Esophagus squamous epithelium (tissue), 4 donors: ENCODE measurements around the gene SLC12A7.

Source experiments
- POLR2A ChIP-seq, 4 donors: fragments of 450-650 bp; IDR thresholded peaks; one replicate each; pipeline ENCODE4 v1.6.1; 2017; ENCODE audit warnings: antibody characterized with exemption in 4 of 4, mild to moderate bottlenecking in 4 of 4, moderate library complexity in 3 of 4
- TF ChIP-seq, protein P1 (sequence below), 6 experiments: fragments of 450-650 bp in 4 of 6; fragments of 200-600 bp in 2 of 6; sonication (generic) in 2 of 6; IDR thresholded peaks; one replicate each; pipeline ENCODE4 v1.5.1; 2016 to 2019; ENCODE audit warnings: antibody characterized with exemption in 6 of 6, mild to moderate bottlenecking in 4 of 6, moderate library complexity in 4 of 6

- TF ChIP-seq, protein P1, sequence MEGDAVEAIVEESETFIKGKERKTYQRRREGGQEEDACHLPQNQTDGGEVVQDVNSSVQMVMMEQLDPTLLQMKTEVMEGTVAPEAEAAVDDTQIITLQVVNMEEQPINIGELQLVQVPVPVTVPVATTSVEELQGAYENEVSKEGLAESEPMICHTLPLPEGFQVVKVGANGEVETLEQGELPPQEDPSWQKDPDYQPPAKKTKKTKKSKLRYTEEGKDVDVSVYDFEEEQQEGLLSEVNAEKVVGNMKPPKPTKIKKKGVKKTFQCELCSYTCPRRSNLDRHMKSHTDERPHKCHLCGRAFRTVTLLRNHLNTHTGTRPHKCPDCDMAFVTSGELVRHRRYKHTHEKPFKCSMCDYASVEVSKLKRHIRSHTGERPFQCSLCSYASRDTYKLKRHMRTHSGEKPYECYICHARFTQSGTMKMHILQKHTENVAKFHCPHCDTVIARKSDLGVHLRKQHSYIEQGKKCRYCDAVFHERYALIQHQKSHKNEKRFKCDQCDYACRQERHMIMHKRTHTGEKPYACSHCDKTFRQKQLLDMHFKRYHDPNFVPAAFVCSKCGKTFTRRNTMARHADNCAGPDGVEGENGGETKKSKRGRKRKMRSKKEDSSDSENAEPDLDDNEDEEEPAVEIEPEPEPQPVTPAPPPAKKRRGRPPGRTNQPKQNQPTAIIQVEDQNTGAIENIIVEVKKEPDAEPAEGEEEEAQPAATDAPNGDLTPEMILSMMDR (IDR thresholded peaks at IDR 0.05): no peak
- no peak for TF ChIP-seq POLR2A (IDR thresholded peaks at IDR 0.05)
Measured at GRCh38 chr5:1121044-1121443, 9.2 kb upstream of the SLC12A7 start.
